Right lung (tissue), 5 donors: ENCODE results near the gene ACBD6. TPM values are rescaled to one million over a fixed set of nuclear protein-coding genes. Genes with fewer than 3 reads are reported as not detected.
A peak's percentile ranks its signal among the peaks of the same experiment; 100 is the strongest.

Experiments
- DNase-seq, 2 donors: peaks; one replicate each; pipeline ENCODE4 v3.0.0-alpha.2; 2013
- polyA plus RNA-seq, 5 donors: library from polyadenylated mRNA; unstranded; fragments of 120-200 nt; gene quantifications; one replicate each; pipeline versions ENCODE4 v1.2.1 to v1.2.3, GENCODE V29; 2013; ENCODE audit warnings: inconsistent platforms in 1 of 5, low replicate concordance in 1 of 5; ENCODE audit not compliant: insufficient read length in 5 of 5, insufficient read depth in 1 of 5

Gene ACBD6
- polyA plus RNA-seq, 5 donors: 70.5 to 83.2 (median 81.7) TPM

- no peak for DNase-seq
These were observed 26.6 kb upstream of the ACBD6 start for GRCh38 chr1:180528868-180529470.

DNA sequence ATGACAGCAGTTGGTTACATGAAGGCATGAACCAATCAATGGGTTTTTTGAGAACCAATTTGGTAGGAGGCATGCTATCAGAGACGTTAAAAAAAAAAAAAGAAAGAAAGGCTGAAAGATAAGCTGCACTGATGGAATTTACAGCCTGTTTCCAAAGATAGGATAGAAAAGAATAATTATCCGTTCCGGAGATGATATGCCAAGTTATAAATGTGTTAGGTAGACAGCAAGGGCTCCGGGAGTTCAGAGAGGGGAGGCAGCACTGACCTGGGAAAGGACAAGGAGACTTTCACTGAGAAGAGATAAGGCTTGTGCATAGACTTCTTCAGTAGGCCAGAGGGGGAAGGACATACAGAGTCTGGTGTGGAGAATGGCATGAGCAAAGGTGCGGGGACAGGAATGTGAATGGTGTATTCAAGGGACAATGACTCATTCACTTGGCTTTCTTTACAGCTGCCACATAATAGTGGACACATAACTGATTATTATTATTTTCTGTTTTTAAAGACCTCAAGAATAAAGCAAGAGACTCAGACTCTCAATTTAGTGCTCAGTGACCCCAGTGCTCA lies 24.8 kb upstream of the ACBD6 start:
- no peak for DNase-seq

DNA sequence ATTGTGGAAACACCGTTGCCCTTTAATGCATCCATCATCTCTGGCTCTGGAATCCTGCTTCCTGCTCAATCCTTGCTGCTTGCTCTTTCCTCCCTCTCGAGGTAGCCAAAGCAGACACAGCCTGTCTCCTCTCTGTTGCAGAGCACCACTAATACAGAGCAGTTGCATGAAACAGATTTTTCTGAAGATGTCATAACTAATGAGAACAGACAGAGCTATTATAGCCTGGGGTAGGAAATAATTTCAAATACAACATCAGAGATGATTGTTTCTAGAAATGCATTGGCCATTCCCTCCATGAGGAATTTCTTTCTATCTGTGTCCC lies 23.3 kb upstream of the ACBD6 start:
- DNase-seq: no peak

DNA sequence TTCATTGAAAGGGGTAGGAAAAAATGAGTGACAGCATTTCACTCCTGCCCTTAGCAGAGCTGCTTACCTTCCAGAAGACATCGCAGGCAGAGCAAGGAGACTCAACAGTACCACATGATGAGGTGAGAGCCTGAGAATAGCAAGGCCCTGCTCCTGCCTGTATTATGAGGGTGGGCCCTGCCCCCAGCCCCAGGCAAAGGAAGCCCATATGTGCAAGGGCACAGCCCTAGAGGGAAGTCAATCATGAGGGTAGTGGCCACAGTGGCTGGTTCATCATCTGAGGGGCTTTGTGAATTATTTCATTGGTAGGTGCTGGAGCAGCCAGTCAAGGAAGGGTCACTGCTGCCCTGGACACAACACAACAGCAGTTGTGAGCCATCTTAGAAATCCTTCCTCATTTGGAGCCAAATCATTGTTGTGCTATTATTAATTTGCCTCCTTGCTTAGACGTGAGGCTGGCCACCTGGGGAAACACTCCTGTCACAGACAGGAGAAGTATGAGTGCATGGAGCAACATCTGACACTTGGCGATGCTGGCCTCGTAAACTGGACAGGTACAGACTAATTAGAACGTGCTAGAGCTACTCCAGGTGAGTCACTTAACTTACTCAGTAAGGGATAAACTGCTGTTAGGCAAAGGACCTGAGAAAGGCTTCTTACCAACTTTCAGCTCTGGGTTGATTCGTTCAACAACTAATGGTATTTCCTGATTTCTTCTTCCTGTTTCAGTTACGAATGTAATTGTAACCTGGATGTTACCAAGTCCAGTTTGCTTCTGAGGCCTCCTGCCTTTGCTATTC lies 22.7 kb upstream of the ACBD6 start:
- DNase-seq: no peak

- DNase-seq: no peak
These were observed 22.0 kb upstream of the ACBD6 start for GRCh38 chr1:180524160-180524914.

- no peak for DNase-seq
These were observed 19.8 kb upstream of the ACBD6 start for GRCh38 chr1:180522213-180522515.

DNA sequence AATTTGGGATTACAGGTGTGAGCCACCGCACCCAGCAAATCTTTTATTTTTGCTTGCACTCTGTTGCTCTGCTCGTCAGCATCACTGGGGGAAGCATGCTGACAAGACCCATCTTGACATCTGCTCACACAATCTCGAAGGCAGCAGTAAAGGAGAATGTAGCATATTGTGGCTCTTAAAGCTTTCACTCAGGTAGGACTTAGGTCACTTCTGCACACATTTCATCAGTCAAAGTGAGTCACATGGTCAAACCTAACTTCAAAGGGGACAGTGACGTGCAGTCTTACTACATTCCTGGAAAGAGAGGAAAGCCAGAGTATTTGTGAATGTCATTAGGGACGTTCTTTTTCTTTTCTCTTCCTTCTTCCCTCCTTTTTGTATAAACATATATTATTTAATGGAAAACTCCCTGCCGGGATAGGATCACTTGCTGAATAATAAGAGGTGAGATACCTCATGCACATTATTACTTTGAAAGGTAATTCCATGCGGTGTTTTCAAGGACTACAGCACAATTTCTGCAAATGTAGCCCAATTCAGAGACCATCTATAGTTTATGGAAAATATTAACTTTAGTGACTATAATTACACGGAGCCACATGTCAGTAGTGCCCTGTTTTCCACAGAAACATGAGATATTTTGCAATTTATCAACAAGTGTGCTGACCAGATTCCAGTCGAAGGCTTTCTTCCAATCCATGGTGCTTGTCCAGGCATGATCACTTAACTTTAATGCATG lies 19.3 kb upstream of the ACBD6 start:
- DNase-seq: no peak

- no peak for DNase-seq
These were observed 17.5 kb upstream of the ACBD6 start for GRCh38 chr1:180519846-180520245.

DNA sequence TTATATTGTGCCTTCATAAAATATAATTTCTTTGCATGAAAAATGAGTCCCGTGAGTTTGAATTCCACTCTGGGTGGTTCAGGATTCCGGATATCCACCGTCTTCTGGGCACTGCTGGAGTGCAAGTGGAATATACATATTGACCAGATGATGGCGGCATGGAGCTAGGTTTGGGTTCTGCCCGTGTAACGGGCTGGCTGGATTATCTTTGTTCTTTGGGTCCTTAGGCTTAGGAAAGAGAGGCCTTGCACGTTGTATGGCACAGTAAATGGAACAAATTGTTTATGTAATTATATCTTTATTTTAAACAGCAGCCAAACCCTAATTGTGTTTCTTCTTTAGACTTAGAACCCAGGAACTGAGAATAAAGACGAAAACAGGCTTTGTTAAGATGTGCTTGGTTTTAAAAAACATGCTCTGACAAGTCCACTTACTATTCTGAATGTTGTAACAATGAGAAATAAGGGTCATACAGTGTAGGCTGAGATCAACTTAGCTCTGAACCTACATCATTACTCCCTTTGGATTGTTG lies 13.5 kb upstream of the ACBD6 start:
- peak; percentile 71 to 73 for DNase-seq

DNA sequence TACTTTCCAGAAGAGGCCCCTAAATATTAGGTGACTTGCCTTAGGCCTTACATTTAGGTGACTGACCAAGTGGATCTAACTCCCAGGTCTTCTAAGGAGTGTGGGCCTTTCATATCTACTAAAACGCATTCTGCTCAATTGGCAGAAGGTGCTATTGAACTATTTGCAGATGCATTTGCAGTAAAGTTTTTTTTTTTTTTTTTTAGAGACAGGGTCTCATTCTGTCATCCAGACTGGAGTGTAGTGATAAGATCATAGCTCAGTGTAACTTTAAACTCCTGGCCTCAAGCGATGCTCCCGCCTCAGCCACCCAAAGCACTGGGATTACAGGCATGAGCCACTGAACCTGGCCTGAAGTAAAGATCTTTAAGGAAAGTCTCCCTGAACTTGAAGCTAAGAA lies 13.0 kb upstream of the ACBD6 start:
- no peak for DNase-seq

GRCh38 chr1:180513531-180513930 lies 11.2 kb upstream of the ACBD6 start:
- no peak for DNase-seq

- DNase-seq: no peak
These were observed 8.5 kb upstream of the ACBD6 start for GRCh38 chr1:180510882-180511281.

- DNase-seq: no peak
These were observed 6.3 kb upstream of the ACBD6 start for GRCh38 chr1:180508725-180509097.

DNA sequence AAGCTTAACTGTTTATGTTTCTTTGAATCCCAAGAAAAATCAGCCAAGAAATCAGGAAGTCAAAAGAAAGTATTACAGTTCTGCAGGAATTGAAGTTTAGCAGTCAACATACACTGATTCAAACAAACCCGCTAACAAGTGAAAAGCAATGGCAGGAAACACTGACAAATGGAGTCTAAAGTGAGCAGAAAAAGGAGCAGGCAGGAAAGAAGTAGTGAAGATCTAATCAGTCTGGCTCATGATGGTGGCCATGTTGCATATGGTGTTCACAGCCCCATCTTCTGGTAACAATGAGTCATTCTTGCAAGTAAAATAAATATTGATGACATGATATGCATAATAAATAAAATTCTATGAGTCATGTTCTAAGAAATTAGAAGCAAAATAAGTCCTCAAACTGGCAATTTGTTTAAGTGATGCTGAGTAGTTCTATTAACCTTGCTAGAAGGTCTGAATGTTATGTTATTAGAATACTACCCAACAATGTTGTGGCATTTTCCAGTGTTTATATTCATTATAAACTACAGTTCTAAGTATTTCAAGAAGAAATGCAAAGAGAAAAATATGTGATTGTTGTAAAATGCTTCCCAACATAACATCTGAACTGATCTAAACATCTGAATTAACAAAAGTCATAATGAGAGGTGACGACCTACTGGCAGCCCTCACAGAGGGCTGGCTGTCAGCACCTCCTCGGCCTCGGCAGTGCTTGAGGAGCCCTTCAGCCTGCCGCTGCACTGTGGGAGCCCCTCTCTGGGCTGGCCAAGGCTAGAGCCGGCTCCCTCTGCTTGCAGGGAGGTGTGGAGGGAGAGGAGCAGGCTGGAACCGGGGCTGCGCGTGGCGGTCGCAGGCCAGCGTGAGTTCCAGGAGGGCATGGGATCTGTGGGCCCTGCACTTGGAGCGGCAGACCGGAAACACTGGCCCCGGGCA lies 5.7 kb upstream of the ACBD6 start:
- DNase-seq: peak in 1 of 2 donors; percentile 23

- no peak for DNase-seq
These were observed 3.5 kb upstream of the ACBD6 start for GRCh38 chr1:180505732-180506335.

DNA sequence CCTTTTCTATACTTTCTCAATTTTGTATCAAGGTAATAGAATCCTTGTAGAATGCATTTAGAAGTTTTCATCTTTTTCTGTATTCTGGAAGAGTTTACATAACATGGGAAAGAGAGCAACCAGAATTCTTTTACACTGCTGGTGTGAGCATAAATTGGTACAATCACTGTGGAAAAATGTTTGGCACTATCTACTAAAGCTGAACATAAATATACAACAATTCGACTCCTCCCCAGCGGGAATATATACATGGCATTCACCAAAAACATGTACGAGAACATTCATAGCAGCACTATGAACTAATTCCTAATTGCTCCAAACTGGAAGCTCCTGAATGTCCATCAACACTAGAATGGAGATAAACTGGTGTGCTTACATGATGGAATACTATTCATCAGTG lies 1.8 kb upstream of the ACBD6 start:
- no peak for DNase-seq

- DNase-seq: no peak
These were observed 994 bp upstream of the ACBD6 start for GRCh38 chr1:180503280-180503862.

DNA sequence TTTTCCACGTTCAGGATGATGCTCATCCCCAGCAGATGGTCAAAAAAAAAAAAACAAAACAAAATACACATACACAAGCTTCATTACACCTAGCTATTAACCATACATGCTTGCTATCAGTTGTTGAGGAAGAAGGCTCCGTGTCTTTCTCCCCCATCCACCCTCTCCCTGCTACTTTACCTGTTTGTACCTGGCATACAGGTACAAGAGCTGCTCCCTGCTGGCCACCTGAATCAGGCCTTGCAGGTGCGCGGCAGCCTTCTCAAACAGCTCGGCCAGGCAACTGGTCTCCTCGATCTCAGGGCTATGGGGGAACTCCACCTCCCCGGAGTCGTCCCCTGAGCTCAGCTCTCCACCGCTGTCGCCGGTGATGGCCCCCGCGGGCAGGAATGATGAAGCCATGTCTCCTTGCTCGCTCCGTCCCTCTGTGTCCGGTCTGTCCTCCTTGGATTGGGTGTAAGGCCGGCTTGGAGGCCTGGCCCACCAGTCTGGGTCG lies 464 bp downstream of the ACBD6 start:
- no peak for DNase-seq

DNA sequence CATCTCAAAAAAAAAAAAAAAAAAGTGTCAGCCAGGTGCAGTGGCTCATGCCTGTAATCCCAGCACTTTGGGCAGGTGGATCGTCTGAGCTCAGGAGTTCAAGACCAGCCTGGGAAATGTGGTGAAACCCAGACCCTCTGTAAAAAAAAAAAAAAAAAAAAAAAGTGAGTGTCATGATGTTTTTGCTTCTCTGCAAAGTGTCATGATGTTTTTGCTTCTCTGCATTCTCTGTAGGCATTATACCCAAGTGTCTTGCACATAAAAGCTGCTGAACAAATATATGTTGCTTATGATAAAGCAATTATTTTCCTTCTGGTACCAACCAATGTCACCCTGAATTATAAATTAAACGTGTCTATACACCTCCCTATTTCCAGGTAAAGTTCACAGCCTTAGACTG lies 1.7 kb downstream of the ACBD6 start:
- no peak for DNase-seq

DNA sequence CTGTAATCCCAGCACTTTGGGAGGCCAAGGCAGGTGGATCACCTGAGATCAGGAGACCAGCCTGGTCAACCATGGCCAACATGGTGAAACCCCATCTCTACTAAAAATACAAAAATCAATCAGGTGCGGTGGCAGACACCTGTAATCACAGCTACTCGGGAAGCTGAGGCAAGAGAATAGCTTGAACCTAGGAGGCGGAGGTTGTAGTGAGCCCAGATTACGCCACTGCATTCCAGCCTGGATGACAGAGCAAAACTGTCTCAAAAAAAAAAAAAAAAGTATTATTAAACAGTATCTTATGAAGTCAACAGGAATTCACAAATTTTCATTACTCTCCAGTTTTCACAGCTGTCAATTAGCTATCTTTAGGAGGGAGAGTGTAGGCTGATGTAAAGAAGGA lies 3.8 kb downstream of the ACBD6 start:
- no peak for DNase-seq
